ENCODE results near the gene EZH1. TPM values are rescaled to one million over a fixed set of nuclear protein-coding genes. Genes with fewer than 3 reads are reported as not detected.

The EZH1 gene
- total and polyA plus RNA-seq, 4 donors: 22.4 to 72.4 (median 52.1) TPM

- WGBS, 2 donors: 91 to 93% methylated on average over 19 of the region's 19 CpGs
- intact Hi-C loops (cut with DNase I): no loop called here
- Histone ChIP-seq H3K27me3 (ENCODE audit: control insufficient read depth in 1 of 2, insufficient read depth in 2 of 2, low read length in 1 of 2) (no peaks in the 10 kb centered on the region), H3K4me3 (ENCODE audit: low read length in 2 of 2) (no peak overlapping the region), H3K9me3 (ENCODE audit: control insufficient read depth, low read length) (no peaks in the 10 kb centered on the region), H3K27ac (ENCODE audit: low read depth in 1 of 2, low read length in 2 of 2) (no peak overlapping the region), H3K36me3 (ENCODE audit: control insufficient read depth in 1 of 2, insufficient read depth in 2 of 2, low read length in 1 of 2) (peaks cover 2 to 4% of the 10 kb centered on the region in 2 donors), H3K4me1 (ENCODE audit: control insufficient read depth in 1 of 2, insufficient read depth in 2 of 2, low read length in 2 of 2) (no peaks in the 10 kb centered on the region)
- ATAC-seq (ENCODE audit: low FRiP score) (no peak), DNase-seq (peak in 1 of 2 donors; percentile 39)
Observed at GRCh38 chr17:42697108-42697811, 47.6 kb downstream of the EZH1 start.

GRCh38 chr17:42695500-42695899 is 49.3 kb downstream of the EZH1 start:
- Histone ChIP-seq H3K27me3 (ENCODE audit: control insufficient read depth in 1 of 2, insufficient read depth in 2 of 2, low read length in 1 of 2) (no peaks in the 10 kb centered on the region), H3K9me3 (ENCODE audit: control insufficient read depth, low read length) (no peaks in the 10 kb centered on the region), H3K4me1 (ENCODE audit: control insufficient read depth in 1 of 2, insufficient read depth in 2 of 2, low read length in 2 of 2) (no peaks in the 10 kb centered on the region), H3K36me3 (ENCODE audit: control insufficient read depth in 1 of 2, insufficient read depth in 2 of 2, low read length in 1 of 2) (peaks cover 2 to 4% of the 10 kb centered on the region in 2 donors), H3K27ac (ENCODE audit: low read depth in 1 of 2, low read length in 2 of 2) (no peak overlapping the region), H3K4me3 (ENCODE audit: low read length in 2 of 2) (no peak overlapping the region)
- WGBS, 2 donors: 88 to 95% methylated on average over 20 of the region's 20 CpGs
- no peak for ATAC-seq (ENCODE audit: low FRiP score)
- intact Hi-C loops (cut with DNase I): no loop called here
- DNase-seq: peak in 1 of 2 donors; percentile 73

GRCh38 chr17:42694524-42694923 is 50.3 kb downstream of the EZH1 start:
- H3K4me3 ChIP-seq (ENCODE audit: low read length in 2 of 2): no peak overlapping the region
- no peaks in the 10 kb centered on the region for H3K27me3 ChIP-seq (ENCODE audit: control insufficient read depth in 1 of 2, insufficient read depth in 2 of 2, low read length in 1 of 2)
- intact Hi-C loops (cut with DNase I): no loop called here
- no peak overlapping the region for H3K27ac ChIP-seq (ENCODE audit: low read depth in 1 of 2, low read length in 2 of 2)
- DNase-seq (no peak), ATAC-seq (ENCODE audit: low FRiP score) (no peak)
- no peaks in the 10 kb centered on the region for H3K9me3 ChIP-seq (ENCODE audit: control insufficient read depth, low read length)
- 92 to 97% methylated on average over 3 of the region's 3 CpGs for WGBS, 2 donors
- H3K36me3 ChIP-seq (ENCODE audit: control insufficient read depth in 1 of 2, insufficient read depth in 2 of 2, low read length in 1 of 2): peaks cover 2 to 4% of the 10 kb centered on the region in 2 donors
- H3K4me1 ChIP-seq (ENCODE audit: control insufficient read depth in 1 of 2, insufficient read depth in 2 of 2, low read length in 2 of 2): no peaks in the 10 kb centered on the region

GRCh38 chr17:42692489-42692888 is 52.4 kb downstream of the EZH1 start:
- DNase-seq: peak in 1 of 2 donors; percentile 53
- H3K27me3 ChIP-seq (ENCODE audit: control insufficient read depth in 1 of 2, insufficient read depth in 2 of 2, low read length in 1 of 2): no peaks in the 10 kb centered on the region
- H3K36me3 ChIP-seq (ENCODE audit: control insufficient read depth in 1 of 2, insufficient read depth in 2 of 2, low read length in 1 of 2): peaks cover 0 to 4% of the 10 kb centered on the region in 2 donors
- no peaks in the 10 kb centered on the region for H3K9me3 ChIP-seq (ENCODE audit: control insufficient read depth, low read length)
- 89 to 92% methylated on average over 11 of the region's 11 CpGs for WGBS, 2 donors
- H3K27ac ChIP-seq (ENCODE audit: low read depth in 1 of 2, low read length in 2 of 2): no peak overlapping the region
- no peaks in the 10 kb centered on the region for H3K4me1 ChIP-seq (ENCODE audit: control insufficient read depth in 1 of 2, insufficient read depth in 2 of 2, low read length in 2 of 2)
- H3K4me3 ChIP-seq (ENCODE audit: low read length in 2 of 2): no peak overlapping the region
- intact Hi-C loops (cut with DNase I): no loop called here
- ATAC-seq (ENCODE audit: low FRiP score): no peak

GRCh38 chr17:42691021-42691545 is 53.8 kb downstream of the EZH1 start:
- ATAC-seq (ENCODE audit: low FRiP score) (no peak), DNase-seq (no peak)
- 83 to 87% methylated on average over 12 of the region's 12 CpGs for WGBS, 2 donors
- Histone ChIP-seq H3K4me3 (ENCODE audit: low read length in 2 of 2) (no peak overlapping the region), H3K9me3 (ENCODE audit: control insufficient read depth, low read length) (no peaks in the 10 kb centered on the region), H3K27ac (ENCODE audit: low read depth in 1 of 2, low read length in 2 of 2) (no peak overlapping the region), H3K36me3 (ENCODE audit: control insufficient read depth in 1 of 2, insufficient read depth in 2 of 2, low read length in 1 of 2) (peaks cover 0 to 4% of the 10 kb centered on the region in 2 donors), H3K27me3 (ENCODE audit: control insufficient read depth in 1 of 2, insufficient read depth in 2 of 2, low read length in 1 of 2) (no peaks in the 10 kb centered on the region), H3K4me1 (ENCODE audit: control insufficient read depth in 1 of 2, insufficient read depth in 2 of 2, low read length in 2 of 2) (no peaks in the 10 kb centered on the region)
- intact Hi-C loops (cut with DNase I): no loop called here

GRCh38 chr17:42690596-42690995 is 54.2 kb downstream of the EZH1 start:
- no peak overlapping the region for H3K4me3 ChIP-seq (ENCODE audit: low read length in 2 of 2)
- no peaks in the 10 kb centered on the region for H3K9me3 ChIP-seq (ENCODE audit: control insufficient read depth, low read length)
- 78 to 81% methylated on average over 10 of the region's 10 CpGs for WGBS, 2 donors
- H3K4me1 ChIP-seq (ENCODE audit: control insufficient read depth in 1 of 2, insufficient read depth in 2 of 2, low read length in 2 of 2): no peaks in the 10 kb centered on the region
- intact Hi-C loops (cut with DNase I): no loop called here
- no peak for DNase-seq
- H3K27me3 ChIP-seq (ENCODE audit: control insufficient read depth in 1 of 2, insufficient read depth in 2 of 2, low read length in 1 of 2): no peaks in the 10 kb centered on the region
- ATAC-seq (ENCODE audit: low FRiP score): no peak
- H3K27ac ChIP-seq (ENCODE audit: low read depth in 1 of 2, low read length in 2 of 2): no peak overlapping the region
- peaks cover 0 to 4% of the 10 kb centered on the region in 2 donors for H3K36me3 ChIP-seq (ENCODE audit: control insufficient read depth in 1 of 2, insufficient read depth in 2 of 2, low read length in 1 of 2)

- Histone ChIP-seq H3K9me3 (ENCODE audit: control insufficient read depth, low read length) (no peaks in the 10 kb centered on the region), H3K27me3 (ENCODE audit: control insufficient read depth in 1 of 2, insufficient read depth in 2 of 2, low read length in 1 of 2) (no peaks in the 10 kb centered on the region), H3K27ac (ENCODE audit: low read depth in 1 of 2, low read length in 2 of 2) (no peak overlapping the region), H3K4me3 (ENCODE audit: low read length in 2 of 2) (no peak overlapping the region), H3K4me1 (ENCODE audit: control insufficient read depth in 1 of 2, insufficient read depth in 2 of 2, low read length in 2 of 2) (no peaks in the 10 kb centered on the region), H3K36me3 (ENCODE audit: control insufficient read depth in 1 of 2, insufficient read depth in 2 of 2, low read length in 1 of 2) (no peaks in the 10 kb centered on the region)
- intact Hi-C loops (cut with DNase I): no loop called here
- DNase-seq (no peak), ATAC-seq (ENCODE audit: low FRiP score) (no peak)
- 79% methylated on average over 27 of the region's 27 CpGs for WGBS, 2 donors
Observed at GRCh38 chr17:42687707-42688320, 57.0 kb downstream of the EZH1 start.

GRCh38 chr17:42686520-42687128 is 58.2 kb downstream of the EZH1 start:
- Histone ChIP-seq H3K9me3 (ENCODE audit: control insufficient read depth, low read length) (no peaks in the 10 kb centered on the region), H3K27me3 (ENCODE audit: control insufficient read depth in 1 of 2, insufficient read depth in 2 of 2, low read length in 1 of 2) (no peaks in the 10 kb centered on the region), H3K27ac (ENCODE audit: low read depth in 1 of 2, low read length in 2 of 2) (no peak overlapping the region), H3K36me3 (ENCODE audit: control insufficient read depth in 1 of 2, insufficient read depth in 2 of 2, low read length in 1 of 2) (no peaks in the 10 kb centered on the region), H3K4me1 (ENCODE audit: control insufficient read depth in 1 of 2, insufficient read depth in 2 of 2, low read length in 2 of 2) (no peaks in the 10 kb centered on the region), H3K4me3 (ENCODE audit: low read length in 2 of 2) (no peak overlapping the region)
- ATAC-seq (ENCODE audit: low FRiP score) (no peak), DNase-seq (no peak)
- intact Hi-C loops (cut with DNase I): no loop called here
- WGBS, 2 donors: 82 to 83% methylated on average over 32 of the region's 32 CpGs
